ENCODE data around the gene HS3ST3B1. TPM values are rescaled to one million over a fixed set of nuclear protein-coding genes. Genes with fewer than 3 reads are reported as not detected.

The HS3ST3B1 gene
- polyA plus RNA-seq, 1 donor: 1.5 TPM

- Histone ChIP-seq H3K4me3 (ENCODE audit: low read length) (no peak overlapping the region), H3K9me3 (ENCODE audit: control insufficient read depth, low read depth, low read length) (no peaks in the 10 kb centered on the region), H3K4me1 (ENCODE audit: control insufficient read depth, insufficient read depth, low read length) (no peaks in the 10 kb centered on the region), H3K27me3 (ENCODE audit: control insufficient read depth, insufficient read depth, low read length) (no peaks in the 10 kb centered on the region), H3K27ac (ENCODE audit: low read length) (peak overlapping the region; percentile 17), H3K36me3 (ENCODE audit: control insufficient read depth, insufficient read depth, low read length) (no peaks in the 10 kb centered on the region)
- WGBS (ENCODE audit: insufficient coverage, low lambda C conversion rate): no CpG with 5 or more reads among the region's 10 CpGs
- DNase-seq: no peak
Measured at GRCh38 chr17:14372905-14373613, 72.2 kb downstream of the HS3ST3B1 start.

DNA sequence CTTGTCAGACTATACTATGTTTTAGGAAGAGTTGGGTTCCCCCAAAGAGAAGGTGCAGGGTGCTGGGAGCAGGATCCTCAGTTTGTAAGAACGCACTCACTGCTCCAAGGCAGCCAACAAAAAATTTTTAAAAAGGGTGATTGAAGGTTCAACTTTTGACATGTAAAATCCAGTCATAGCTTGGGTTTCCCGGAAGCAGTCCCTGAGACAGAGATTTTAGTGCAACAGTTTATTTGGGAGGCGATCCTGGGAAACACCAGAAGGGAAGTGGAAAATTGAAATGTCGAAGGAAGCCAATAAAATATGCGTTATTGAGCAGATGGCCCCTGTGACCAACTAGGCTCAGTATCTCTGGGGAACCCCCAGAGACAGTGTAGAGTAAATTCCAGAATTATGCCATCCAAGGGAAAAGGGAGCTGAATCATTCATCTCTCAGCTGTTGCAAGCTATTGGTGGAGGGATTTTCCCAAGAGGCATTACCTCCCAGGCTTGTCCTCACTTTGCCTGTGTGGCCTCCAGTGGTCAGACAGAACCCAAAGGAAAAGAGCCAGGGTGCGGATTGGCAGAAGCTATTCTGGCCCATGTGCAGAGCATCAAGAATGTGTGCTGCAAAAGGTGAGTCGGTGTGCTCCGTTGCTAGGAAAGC is 72.9 kb downstream of the HS3ST3B1 start:
- H3K36me3 ChIP-seq (ENCODE audit: control insufficient read depth, insufficient read depth, low read length): no peaks in the 10 kb centered on the region
- no peaks in the 10 kb centered on the region for H3K9me3 ChIP-seq (ENCODE audit: control insufficient read depth, low read depth, low read length)
- no peak overlapping the region for H3K4me3 ChIP-seq (ENCODE audit: low read length)
- no peak for DNase-seq
- H3K4me1 ChIP-seq (ENCODE audit: control insufficient read depth, insufficient read depth, low read length): no peaks in the 10 kb centered on the region
- H3K27ac ChIP-seq (ENCODE audit: low read length): no peak overlapping the region
- WGBS (ENCODE audit: insufficient coverage, low lambda C conversion rate): 87% methylated on average over 3 of the region's 8 CpGs
- H3K27me3 ChIP-seq (ENCODE audit: control insufficient read depth, insufficient read depth, low read length): no peaks in the 10 kb centered on the region

GRCh38 chr17:14374268-14374667 is 73.4 kb downstream of the HS3ST3B1 start:
- WGBS (ENCODE audit: insufficient coverage, low lambda C conversion rate): no CpG with 5 or more reads among the region's 1 CpG
- H3K27ac ChIP-seq (ENCODE audit: low read length): no peak overlapping the region
- no peak for DNase-seq

GRCh38 chr17:14376666-14377065 is 75.8 kb downstream of the HS3ST3B1 start:
- no peaks in the 10 kb centered on the region for H3K9me3 ChIP-seq (ENCODE audit: control insufficient read depth, low read depth, low read length)
- no peaks in the 10 kb centered on the region for H3K36me3 ChIP-seq (ENCODE audit: control insufficient read depth, insufficient read depth, low read length)
- no peak for DNase-seq
- H3K27me3 ChIP-seq (ENCODE audit: control insufficient read depth, insufficient read depth, low read length): no peaks in the 10 kb centered on the region
- no peak overlapping the region for H3K27ac ChIP-seq (ENCODE audit: low read length)
- H3K4me3 ChIP-seq (ENCODE audit: low read length): no peak overlapping the region
- WGBS (ENCODE audit: insufficient coverage, low lambda C conversion rate): no CpG with 5 or more reads among the region's 3 CpGs
- H3K4me1 ChIP-seq (ENCODE audit: control insufficient read depth, insufficient read depth, low read length): no peaks in the 10 kb centered on the region

More at GRCh38 chr17:14374268-14374667, 73.4 kb downstream of the HS3ST3B1 start:
- no peaks in the 10 kb centered on the region for H3K9me3 ChIP-seq (ENCODE audit: control insufficient read depth, low read depth, low read length)
- no peak overlapping the region for H3K4me3 ChIP-seq (ENCODE audit: low read length)
- H3K4me1 ChIP-seq (ENCODE audit: control insufficient read depth, insufficient read depth, low read length): no peaks in the 10 kb centered on the region
- no peaks in the 10 kb centered on the region for H3K27me3 ChIP-seq (ENCODE audit: control insufficient read depth, insufficient read depth, low read length)
- H3K36me3 ChIP-seq (ENCODE audit: control insufficient read depth, insufficient read depth, low read length): no peaks in the 10 kb centered on the region

- no peaks in the 10 kb centered on the region for H3K9me3 ChIP-seq (ENCODE audit: control insufficient read depth, low read depth, low read length)
- no peaks in the 10 kb centered on the region for H3K4me1 ChIP-seq (ENCODE audit: control insufficient read depth, insufficient read depth, low read length)
- H3K27ac ChIP-seq (ENCODE audit: low read length): no peak overlapping the region
- H3K36me3 ChIP-seq (ENCODE audit: control insufficient read depth, insufficient read depth, low read length): no peaks in the 10 kb centered on the region
- H3K4me3 ChIP-seq (ENCODE audit: low read length): no peak overlapping the region
- 100% methylated on average over 1 of the region's 6 CpGs for WGBS (ENCODE audit: insufficient coverage, low lambda C conversion rate)
- no peak for DNase-seq
- H3K27me3 ChIP-seq (ENCODE audit: control insufficient read depth, insufficient read depth, low read length): no peaks in the 10 kb centered on the region
Measured at GRCh38 chr17:14381606-14382005, 80.7 kb downstream of the HS3ST3B1 start.

GRCh38 chr17:14387036-14387435 is 86.2 kb downstream of the HS3ST3B1 start:
- H3K9me3 ChIP-seq (ENCODE audit: control insufficient read depth, low read depth, low read length): no peaks in the 10 kb centered on the region
- H3K4me3 ChIP-seq (ENCODE audit: low read length): no peak overlapping the region
- H3K27ac ChIP-seq (ENCODE audit: low read length): no peak overlapping the region
- 80% methylated on average over 1 of the region's 7 CpGs for WGBS (ENCODE audit: insufficient coverage, low lambda C conversion rate)
- H3K4me1 ChIP-seq (ENCODE audit: control insufficient read depth, insufficient read depth, low read length): no peaks in the 10 kb centered on the region
- DNase-seq: no peak
- no peaks in the 10 kb centered on the region for H3K27me3 ChIP-seq (ENCODE audit: control insufficient read depth, insufficient read depth, low read length)
- H3K36me3 ChIP-seq (ENCODE audit: control insufficient read depth, insufficient read depth, low read length): no peaks in the 10 kb centered on the region

DNA sequence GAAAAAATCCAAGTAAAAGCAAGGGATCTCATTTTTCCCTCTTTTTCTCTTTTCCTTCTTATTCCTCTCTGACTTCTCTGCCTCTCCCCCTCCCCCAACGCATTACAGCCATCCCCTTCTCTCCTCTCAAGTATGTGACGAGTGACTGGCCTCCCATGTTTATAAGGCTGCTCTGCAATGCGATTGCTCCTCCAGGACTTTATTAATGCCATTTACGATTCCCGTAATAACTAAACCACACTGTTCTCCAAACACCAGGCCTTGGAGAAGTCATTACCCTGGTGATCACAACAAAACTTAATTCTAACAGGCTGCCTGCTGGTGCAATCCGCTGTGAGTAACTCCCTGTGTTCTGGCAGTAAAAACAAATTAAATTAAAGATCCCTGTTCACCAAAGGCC is 88.8 kb downstream of the HS3ST3B1 start:
- DNase-seq: no peak
- H3K4me1 ChIP-seq (ENCODE audit: control insufficient read depth, insufficient read depth, low read length): no peaks in the 10 kb centered on the region
- H3K27me3 ChIP-seq (ENCODE audit: control insufficient read depth, insufficient read depth, low read length): no peaks in the 10 kb centered on the region
- H3K36me3 ChIP-seq (ENCODE audit: control insufficient read depth, insufficient read depth, low read length): no peaks in the 10 kb centered on the region
- no peaks in the 10 kb centered on the region for H3K9me3 ChIP-seq (ENCODE audit: control insufficient read depth, low read depth, low read length)
- no peak overlapping the region for H3K4me3 ChIP-seq (ENCODE audit: low read length)
- WGBS (ENCODE audit: insufficient coverage, low lambda C conversion rate): 49% methylated on average over 2 of the region's 6 CpGs
- no peak overlapping the region for H3K27ac ChIP-seq (ENCODE audit: low read length)

DNA sequence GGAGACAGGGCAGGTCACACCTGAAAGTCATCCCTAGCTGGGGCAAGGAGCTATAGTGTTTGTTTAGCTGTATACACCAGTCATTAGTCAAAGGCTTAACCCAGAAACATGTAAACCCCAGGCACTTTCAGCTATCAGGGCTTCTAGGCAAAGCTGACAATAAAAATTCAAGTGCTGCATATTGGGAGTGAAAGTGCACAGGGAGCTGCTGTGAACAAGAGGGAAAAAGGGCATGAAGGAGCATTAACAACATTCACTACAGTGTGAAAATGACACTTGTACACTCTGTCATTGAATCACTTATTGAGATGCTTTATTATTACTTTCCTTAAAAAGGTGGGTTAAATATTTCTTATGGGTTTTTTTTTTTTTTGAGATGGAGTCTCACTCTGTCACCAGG is 92.8 kb downstream of the HS3ST3B1 start:
- no peak for DNase-seq
- H3K27ac ChIP-seq (ENCODE audit: low read length): no peak overlapping the region
- no peaks in the 10 kb centered on the region for H3K4me1 ChIP-seq (ENCODE audit: control insufficient read depth, insufficient read depth, low read length)
- H3K27me3 ChIP-seq (ENCODE audit: control insufficient read depth, insufficient read depth, low read length): no peaks in the 10 kb centered on the region
- no peak overlapping the region for H3K4me3 ChIP-seq (ENCODE audit: low read length)
- H3K36me3 ChIP-seq (ENCODE audit: control insufficient read depth, insufficient read depth, low read length): no peaks in the 10 kb centered on the region
- H3K9me3 ChIP-seq (ENCODE audit: control insufficient read depth, low read depth, low read length): no peaks in the 10 kb centered on the region

GRCh38 chr17:14395255-14395654 is 94.4 kb downstream of the HS3ST3B1 start:
- Histone ChIP-seq H3K27ac (ENCODE audit: low read length) (no peak overlapping the region), H3K9me3 (ENCODE audit: control insufficient read depth, low read depth, low read length) (no peaks in the 10 kb centered on the region), H3K4me1 (ENCODE audit: control insufficient read depth, insufficient read depth, low read length) (no peaks in the 10 kb centered on the region), H3K4me3 (ENCODE audit: low read length) (no peak overlapping the region), H3K27me3 (ENCODE audit: control insufficient read depth, insufficient read depth, low read length) (no peaks in the 10 kb centered on the region), H3K36me3 (ENCODE audit: control insufficient read depth, insufficient read depth, low read length) (no peaks in the 10 kb centered on the region)
- DNase-seq: no peak
- 100% methylated on average over 1 of the region's 3 CpGs for WGBS (ENCODE audit: insufficient coverage, low lambda C conversion rate)

GRCh38 chr17:14396547-14396946 is 95.7 kb downstream of the HS3ST3B1 start:
- H3K4me3 ChIP-seq (ENCODE audit: low read length): no peak overlapping the region
- H3K27ac ChIP-seq (ENCODE audit: low read length): no peak overlapping the region
- H3K4me1 ChIP-seq (ENCODE audit: control insufficient read depth, insufficient read depth, low read length): no peaks in the 10 kb centered on the region
- no peaks in the 10 kb centered on the region for H3K9me3 ChIP-seq (ENCODE audit: control insufficient read depth, low read depth, low read length)
- no peaks in the 10 kb centered on the region for H3K36me3 ChIP-seq (ENCODE audit: control insufficient read depth, insufficient read depth, low read length)
- peak in 1 of 2 donors; percentile 6 for DNase-seq
- no peaks in the 10 kb centered on the region for H3K27me3 ChIP-seq (ENCODE audit: control insufficient read depth, insufficient read depth, low read length)
- WGBS (ENCODE audit: insufficient coverage, low lambda C conversion rate): no CpG with 5 or more reads among the region's 3 CpGs

GRCh38 chr17:14398766-14399165 is 97.9 kb downstream of the HS3ST3B1 start:
- Histone ChIP-seq H3K9me3 (ENCODE audit: control insufficient read depth, low read depth, low read length) (no peaks in the 10 kb centered on the region), H3K27ac (ENCODE audit: low read length) (no peak overlapping the region), H3K27me3 (ENCODE audit: control insufficient read depth, insufficient read depth, low read length) (no peaks in the 10 kb centered on the region), H3K4me1 (ENCODE audit: control insufficient read depth, insufficient read depth, low read length) (no peaks in the 10 kb centered on the region), H3K36me3 (ENCODE audit: control insufficient read depth, insufficient read depth, low read length) (no peaks in the 10 kb centered on the region), H3K4me3 (ENCODE audit: low read length) (no peak overlapping the region)
- DNase-seq: no peak
- 71% methylated on average over 1 of the region's 1 CpG for WGBS (ENCODE audit: insufficient coverage, low lambda C conversion rate)
